Non-pigmented ciliary epithelial cell (primary cell): ENCODE data around the gene MUC4.
"Not testable (repeated sequence)": the region's sequence is repeated elsewhere in the genome, so short reads cannot be mapped to it uniquely, and the experiment has no call there.

Source experiments
- DNase-seq: peaks from one replicate; pipeline ENCODE4 v3.0.0-alpha.2; 2010; ENCODE audit warnings: low read depth

Gene MUC4

GRCh38 chr3:195838714-195839113 lies 27.0 kb upstream of the MUC4 start:
- no peak for DNase-seq

GRCh38 chr3:195836476-195837135 lies 24.9 kb upstream of the MUC4 start:
- DNase-seq = no peak

- no peak for DNase-seq
These were observed 24.1 kb upstream of the MUC4 start for GRCh38 chr3:195835791-195836190.

GRCh38 chr3:195834675-195835583 lies 23.2 kb upstream of the MUC4 start:
- DNase-seq = no peak

- DNase-seq = no peak
These were observed 18.1 kb upstream of the MUC4 start for GRCh38 chr3:195829897-195830254.

- DNase-seq = no peak
These were observed 17.0 kb upstream of the MUC4 start for GRCh38 chr3:195828762-195829161.

GRCh38 chr3:195825857-195826804 lies 14.4 kb upstream of the MUC4 start:
- no peak for DNase-seq

- no peak for DNase-seq
These were observed 13.5 kb upstream of the MUC4 start for GRCh38 chr3:195825191-195825588.

GRCh38 chr3:195824425-195825190 lies 12.9 kb upstream of the MUC4 start:
- not testable (repeated sequence) for DNase-seq

GRCh38 chr3:195823999-195824398 lies 12.3 kb upstream of the MUC4 start:
- DNase-seq = no peak

GRCh38 chr3:195823280-195823679 lies 11.6 kb upstream of the MUC4 start:
- DNase-seq = no peak

GRCh38 chr3:195822131-195822696 lies 10.5 kb upstream of the MUC4 start:
- no peak for DNase-seq

GRCh38 chr3:195821403-195822130 lies 9.8 kb upstream of the MUC4 start:
- no peak for DNase-seq

- no peak for DNase-seq
These were observed 9.2 kb upstream of the MUC4 start for GRCh38 chr3:195820901-195821300.

GRCh38 chr3:195820186-195820585 lies 8.5 kb upstream of the MUC4 start:
- no peak for DNase-seq

GRCh38 chr3:195818301-195818700 lies 6.6 kb upstream of the MUC4 start:
- no peak for DNase-seq

- no peak for DNase-seq
These were observed 5.9 kb upstream of the MUC4 start for GRCh38 chr3:195817578-195818135.

GRCh38 chr3:195816276-195816913 lies 4.7 kb upstream of the MUC4 start:
- not testable (repeated sequence) for DNase-seq

- DNase-seq = peak; percentile 14
These were observed 3.5 kb upstream of the MUC4 start for GRCh38 chr3:195815169-195815771.
